Nephron (organoid): ENCODE measurements around the gene GINS3.
"Not testable (repeated sequence)": the region's sequence is repeated elsewhere in the genome, so short reads cannot be mapped to it uniquely, and the experiment has no call there.

ENCODE experiments used
- H3K27ac Mint-ChIP-seq, 3 experiments: 2 replicates each; pipeline ENCODE4 v1.8.0; 2020; ENCODE audit warnings: mixed read lengths in 3 of 3, mild to moderate bottlenecking in 2 of 3, moderate library complexity in 1 of 3
- H3K27me3 Mint-ChIP-seq: 2 replicates; pipeline ENCODE4 v1.8.0; 2021; ENCODE audit warnings: low read depth, mild to moderate bottlenecking, moderate library complexity, mixed read lengths
- H3K36me3 Mint-ChIP-seq: 2 replicates; pipeline ENCODE4 v1.8.0; 2020; ENCODE audit warnings: low read depth, mixed read lengths
- H3K4me1 Mint-ChIP-seq: 2 replicates; pipeline ENCODE4 v1.8.0; 2020; ENCODE audit warnings: mixed read lengths
- H3K4me3 Mint-ChIP-seq, 3 experiments: 2 replicates each; pipeline ENCODE4 v1.8.0; 2020; ENCODE audit warnings: mild to moderate bottlenecking in 3 of 3, mixed read lengths in 3 of 3, moderate library complexity in 2 of 3
- H3K9me3 Mint-ChIP-seq: 2 replicates; pipeline ENCODE4 v1.8.0; 2020; ENCODE audit warnings: mixed read lengths
- TF ChIP-seq, protein P1 (sequence below), 3 experiments: fragments of 200-600 bp; sonication (generic); IDR thresholded peaks; one replicate each; pipeline ENCODE4 v1.5.0; 2021; ENCODE audit warnings: antibody characterized with exemption in 3 of 3; ENCODE audit not compliant: unreplicated experiment in 3 of 3

The GINS3 gene

DNA sequence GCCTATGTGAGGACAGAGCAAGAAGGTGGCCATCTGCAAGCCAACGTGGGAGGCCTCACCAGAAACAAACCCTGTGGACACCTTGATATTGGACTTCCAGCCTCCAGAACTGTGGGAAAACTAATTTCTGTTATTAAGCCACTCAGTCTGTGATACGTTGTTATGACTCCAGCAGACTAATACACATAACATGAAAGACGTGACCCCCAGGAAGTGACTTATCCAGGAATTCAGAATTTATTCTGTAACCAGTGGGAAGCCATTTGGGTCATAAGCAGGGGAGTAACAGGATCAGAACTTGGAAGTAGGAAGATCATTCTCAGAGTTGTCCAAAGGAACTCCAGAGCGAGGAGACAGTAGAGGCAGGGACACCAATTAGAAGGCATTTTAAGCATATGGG, 12.5 kb upstream of the GINS3 start:
- Mint-ChIP-seq H3K36me3 (no peaks in the 10 kb centered on the region), H3K4me3 (no peak overlapping the region), H3K27ac (no peak overlapping the region), H3K9me3 (no peaks in the 10 kb centered on the region), H3K27me3 (peaks cover 10% of the 10 kb centered on the region), H3K4me1 (peaks cover 5% of the 10 kb centered on the region)
- TF ChIP-seq, protein P1, sequence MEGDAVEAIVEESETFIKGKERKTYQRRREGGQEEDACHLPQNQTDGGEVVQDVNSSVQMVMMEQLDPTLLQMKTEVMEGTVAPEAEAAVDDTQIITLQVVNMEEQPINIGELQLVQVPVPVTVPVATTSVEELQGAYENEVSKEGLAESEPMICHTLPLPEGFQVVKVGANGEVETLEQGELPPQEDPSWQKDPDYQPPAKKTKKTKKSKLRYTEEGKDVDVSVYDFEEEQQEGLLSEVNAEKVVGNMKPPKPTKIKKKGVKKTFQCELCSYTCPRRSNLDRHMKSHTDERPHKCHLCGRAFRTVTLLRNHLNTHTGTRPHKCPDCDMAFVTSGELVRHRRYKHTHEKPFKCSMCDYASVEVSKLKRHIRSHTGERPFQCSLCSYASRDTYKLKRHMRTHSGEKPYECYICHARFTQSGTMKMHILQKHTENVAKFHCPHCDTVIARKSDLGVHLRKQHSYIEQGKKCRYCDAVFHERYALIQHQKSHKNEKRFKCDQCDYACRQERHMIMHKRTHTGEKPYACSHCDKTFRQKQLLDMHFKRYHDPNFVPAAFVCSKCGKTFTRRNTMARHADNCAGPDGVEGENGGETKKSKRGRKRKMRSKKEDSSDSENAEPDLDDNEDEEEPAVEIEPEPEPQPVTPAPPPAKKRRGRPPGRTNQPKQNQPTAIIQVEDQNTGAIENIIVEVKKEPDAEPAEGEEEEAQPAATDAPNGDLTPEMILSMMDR (IDR thresholded peaks at IDR 0.05; ENCODE audit: unreplicated experiment in 3 of 3): no peak

GRCh38 chr16:58381661-58382060, 10.6 kb upstream of the GINS3 start:
- Mint-ChIP-seq H3K4me1 (peaks cover 5% of the 10 kb centered on the region), H3K4me3 (no peak overlapping the region), H3K36me3 (no peaks in the 10 kb centered on the region), H3K27ac (no peak overlapping the region), H3K9me3 (no peaks in the 10 kb centered on the region), H3K27me3 (peaks cover 16% of the 10 kb centered on the region)
- TF ChIP-seq, protein P1 (IDR thresholded peaks at IDR 0.05; ENCODE audit: unreplicated experiment in 3 of 3): no peak

DNA sequence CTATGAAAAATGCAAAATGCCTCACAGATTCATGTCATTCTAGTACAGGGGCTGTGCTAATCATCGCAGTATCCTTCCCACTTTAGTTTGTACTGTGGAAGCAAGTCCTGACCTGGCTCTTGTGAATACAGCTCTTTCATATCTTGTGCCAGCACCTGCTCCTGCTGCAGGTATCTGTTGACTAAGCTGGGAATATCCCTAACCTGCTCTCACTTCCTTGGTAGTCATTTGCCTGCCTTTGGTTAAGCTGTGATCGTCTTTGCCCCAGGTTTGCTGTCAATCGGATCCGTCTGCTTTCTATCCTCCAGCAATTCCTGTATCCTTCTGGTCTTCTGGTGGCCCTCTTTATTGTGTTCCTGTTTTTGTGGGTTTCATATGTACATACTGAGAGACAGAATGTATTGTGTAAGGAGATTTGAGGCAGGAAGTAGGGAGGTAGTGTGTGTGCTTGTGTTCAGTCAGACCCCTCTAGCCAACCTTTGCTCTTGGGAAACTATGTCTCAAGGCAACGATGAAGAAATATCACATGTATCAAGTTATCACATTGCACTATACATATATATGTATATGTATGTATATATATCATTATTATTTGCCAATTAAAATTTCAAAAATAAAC, 7.7 kb upstream of the GINS3 start:
- peaks cover 19% of the 10 kb centered on the region for H3K27me3 Mint-ChIP-seq
- no peaks in the 10 kb centered on the region for H3K9me3 Mint-ChIP-seq
- no peaks in the 10 kb centered on the region for H3K36me3 Mint-ChIP-seq
- H3K27ac Mint-ChIP-seq: no peak overlapping the region
- no peak overlapping the region for H3K4me3 Mint-ChIP-seq
- TF ChIP-seq, protein P1 (IDR thresholded peaks at IDR 0.05; ENCODE audit: unreplicated experiment in 3 of 3): no peak
- no peaks in the 10 kb centered on the region for H3K4me1 Mint-ChIP-seq

DNA sequence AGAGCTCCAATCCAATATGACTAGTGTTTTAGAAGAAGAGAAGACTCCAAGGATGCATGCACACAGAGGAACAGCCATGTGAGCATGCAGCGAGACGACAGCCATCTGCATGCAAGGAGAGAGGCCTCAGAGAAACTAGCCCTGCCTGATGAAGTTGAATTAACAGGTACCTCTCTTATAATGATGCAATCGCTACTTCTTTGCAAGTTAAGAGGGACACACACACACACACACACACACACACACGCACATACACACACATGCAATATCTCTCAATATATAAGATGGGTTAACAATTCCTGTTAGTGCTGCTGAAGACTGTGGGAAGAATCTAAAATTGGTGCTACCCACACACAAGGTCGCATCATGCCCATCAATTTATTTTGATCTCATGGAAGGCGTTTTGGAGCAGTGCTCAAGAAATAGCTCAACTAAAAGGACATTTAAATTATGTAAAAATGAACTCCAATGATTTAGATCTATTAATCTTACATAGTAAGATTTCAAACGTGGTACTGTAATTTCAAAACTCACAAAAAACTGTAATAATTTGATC, 7.0 kb upstream of the GINS3 start:
- Mint-ChIP-seq H3K4me3 (no peak overlapping the region), H3K4me1 (no peaks in the 10 kb centered on the region)

GRCh38 chr16:58389724-58390123, 2.5 kb upstream of the GINS3 start:
- H3K9me3 Mint-ChIP-seq: peaks cover 5% of the 10 kb centered on the region
- peaks cover 29% of the 10 kb centered on the region for H3K27me3 Mint-ChIP-seq
- peak overlapping the region in 1 of 3 experiments; percentile 42 for H3K4me3 Mint-ChIP-seq
- H3K4me1 Mint-ChIP-seq: no peaks in the 10 kb centered on the region
- TF ChIP-seq, protein P1 (IDR thresholded peaks at IDR 0.05; ENCODE audit: unreplicated experiment in 3 of 3): no peak
- H3K27ac Mint-ChIP-seq: no peak overlapping the region
- H3K36me3 Mint-ChIP-seq: peaks cover 9% of the 10 kb centered on the region

More for the DNA sequence above, 7.0 kb upstream of the GINS3 start:
- Mint-ChIP-seq H3K36me3 (no peaks in the 10 kb centered on the region), H3K9me3 (no peaks in the 10 kb centered on the region), H3K27me3 (peaks cover 19% of the 10 kb centered on the region), H3K27ac (no peak overlapping the region)
- TF ChIP-seq, protein P1 (IDR thresholded peaks at IDR 0.05; ENCODE audit: unreplicated experiment in 3 of 3): no peak

- Mint-ChIP-seq H3K36me3 (peaks cover 21% of the 10 kb centered on the region), H3K4me3 (peak overlapping the region; percentile 95 to 99 (median 97))
- TF ChIP-seq, protein P1 (IDR thresholded peaks at IDR 0.05; ENCODE audit: unreplicated experiment in 3 of 3): no peak
Measured at GRCh38 chr16:58393138-58393504, 850 bp downstream of the GINS3 start.

GRCh38 chr16:58396897-58397296, 4.6 kb downstream of the GINS3 start:
- not testable (repeated sequence) for H3K27me3 Mint-ChIP-seq, H3K9me3 Mint-ChIP-seq, H3K4me3 Mint-ChIP-seq, H3K27ac Mint-ChIP-seq, H3K4me1 Mint-ChIP-seq
- peaks cover 41% of the 10 kb centered on the region for H3K36me3 Mint-ChIP-seq

More at GRCh38 chr16:58393138-58393504, 850 bp downstream of the GINS3 start:
- peaks cover 21% of the 10 kb centered on the region for H3K27me3 Mint-ChIP-seq
- peak overlapping the region; percentile 73 to 93 (median 87) for H3K27ac Mint-ChIP-seq
- H3K4me1 Mint-ChIP-seq: no peaks in the 10 kb centered on the region
- H3K9me3 Mint-ChIP-seq: peaks cover 8% of the 10 kb centered on the region
